ENCODE data around the gene SLC9A9.

GRCh38 chr3:143380449-143380848 is 467.8 kb downstream of the SLC9A9 start:
- TF ChIP-seq CTCF (IDR thresholded peaks at IDR 0.05) (no peak), POLR2A (IDR thresholded peaks at IDR 0.05) (no peak), POLR2AphosphoS5 (IDR thresholded peaks at IDR 0.05) (no peak)

Measured in prostate gland (tissue), 2 donors.